Peyer's patch (tissue), 4 donors: ENCODE results near the gene ELF2.

Experiments used
- CTCF ChIP-seq, 6 experiments: fragments of 450-650 bp in 4 of 6; fragments of 200-600 bp in 2 of 6; sonication (generic) in 1 of 6; IDR thresholded peaks; one replicate each; pipeline ENCODE4 v1.5.1; 2017 to 2019; ENCODE audit warnings: antibody characterized with exemption in 6 of 6, mild to moderate bottlenecking in 3 of 6, moderate library complexity in 1 of 6
- POLR2A ChIP-seq, 2 donors: fragments of 450-650 bp; IDR thresholded peaks; one replicate each; pipeline ENCODE4 v1.5.1; 2017; ENCODE audit warnings: antibody characterized with exemption in 2 of 2, mild to moderate bottlenecking in 2 of 2, moderate library complexity in 2 of 2

- TF ChIP-seq CTCF (IDR thresholded peaks at IDR 0.05) (no peak), POLR2A (IDR thresholded peaks at IDR 0.05) (no peak)
Observed at GRCh38 chr4:139060591-139060990, 116.4 kb downstream of the ELF2 start.
